Naive thymus-derived CD4-positive, alpha-beta T cell (primary cell): ENCODE results near the gene STK24. TPM values are rescaled to one million over a fixed set of nuclear protein-coding genes. Genes with fewer than 3 reads are reported as not detected.

Experiments used
- ATAC-seq: fragments of 150-1000 bp; cut with Tn5 transposase; 2 replicates; pipeline ENCODE4 v1.10.0; 2021; ENCODE audit warnings: mild to moderate bottlenecking, moderate library complexity
- CTCF ChIA-PET: fragments of 350-600 bp; sonication (Branson Sonifier 250); formaldehyde crosslinking; loops from one replicate; lab custom pipeline; 2021; ENCODE audit warnings: antibody characterized with exemption; lab: Charles Lee
- POLR2A ChIA-PET: fragments of 350-600 bp; sonication (Branson Sonifier 250); formaldehyde crosslinking; loops from one replicate; lab custom pipeline; 2021; ENCODE audit warnings: antibody characterized with exemption, inconsistent platforms; lab: Charles Lee
- DNase-seq, 9 donors: peaks; one replicate each; pipeline versions ENCODE4 v3.0.0 to v3.0.0-alpha.2; 2020 to 2022; ENCODE audit warnings: mixed read lengths in 1 of 9
- H3K27ac ChIP-seq: one replicate; pipeline ENCODE4 v1.7.0; 2013; ENCODE audit warnings: mild to moderate bottlenecking, low read depth, low read length, moderate library complexity
- H3K27me3 ChIP-seq, 2 donors: one replicate each; pipeline ENCODE4 v1.7.0; 2013; ENCODE audit warnings: low read length in 2 of 2, mild to moderate bottlenecking in 2 of 2, moderate library complexity in 2 of 2; ENCODE audit not compliant: control insufficient read depth in 2 of 2, insufficient read depth in 2 of 2
- H3K36me3 ChIP-seq, 3 experiments: 1 replicate in 2 of 3; 2 replicates in 1 of 3; pipeline ENCODE4 v1.7.0; 2013; ENCODE audit warnings: low read length in 3 of 3, mild to moderate bottlenecking in 3 of 3, moderate library complexity in 1 of 3; ENCODE audit not compliant: insufficient read depth in 3 of 3, control insufficient read depth in 2 of 3
- H3K4me1 ChIP-seq, 2 donors: one replicate each; pipeline ENCODE4 v1.7.0; 2013; ENCODE audit warnings: low read length in 2 of 2, mild to moderate bottlenecking in 2 of 2, moderate library complexity in 1 of 2; ENCODE audit not compliant: control insufficient read depth in 2 of 2, insufficient read depth in 2 of 2
- H3K4me3 ChIP-seq: 2 replicates; pipeline ENCODE4 v1.7.0; 2013; ENCODE audit warnings: mild to moderate bottlenecking, low read length
- H3K9me3 ChIP-seq, 3 experiments: 1 replicate in 2 of 3; 2 replicates in 1 of 3; pipeline ENCODE4 v1.7.0; 2013; ENCODE audit warnings: low read length in 3 of 3; ENCODE audit not compliant: control insufficient read depth in 2 of 3
- H3K27ac Mint-ChIP-seq, 9 donors: one replicate each; pipeline ENCODE4 v1.8.0; 2020 to 2022; ENCODE audit warnings: mixed read lengths in 9 of 9, mild to moderate bottlenecking in 8 of 9, moderate library complexity in 5 of 9, inconsistent platforms in 2 of 9
- H3K27me3 Mint-ChIP-seq, 5 donors: one replicate each; pipeline ENCODE4 v1.8.0; 2021 to 2022; ENCODE audit warnings: mixed read lengths in 5 of 5, mild to moderate bottlenecking in 1 of 5
- H3K36me3 Mint-ChIP-seq, 5 donors: one replicate each; pipeline ENCODE4 v1.8.0; 2020 to 2022; ENCODE audit warnings: mixed read lengths in 5 of 5, mild to moderate bottlenecking in 3 of 5, inconsistent platforms in 1 of 5
- H3K4me1 Mint-ChIP-seq, 7 donors: one replicate each; pipeline ENCODE4 v1.8.0; 2020 to 2022; ENCODE audit warnings: mixed read lengths in 7 of 7, mild to moderate bottlenecking in 3 of 7, inconsistent platforms in 1 of 7
- H3K4me3 Mint-ChIP-seq, 10 donors: one replicate each; pipeline ENCODE4 v1.8.0; 2020 to 2022; ENCODE audit warnings: mild to moderate bottlenecking in 10 of 10, mixed read lengths in 10 of 10, moderate library complexity in 6 of 10, inconsistent platforms in 2 of 10
- H3K9me3 Mint-ChIP-seq, 11 donors: one replicate each; pipeline ENCODE4 v1.8.0; 2020 to 2022; ENCODE audit warnings: mixed read lengths in 11 of 11, mild to moderate bottlenecking in 4 of 11, inconsistent platforms in 1 of 11, moderate library complexity in 1 of 11
- intact Hi-C, 2 donors: fragments of 100-400 bp; cut with micrococcal nuclease; formaldehyde crosslinking; loops; one replicate each; pipeline ENCODE4 v1.15.1; 2023
- polyA plus RNA-seq, 2 donors: library from polyadenylated mRNA; unstranded; fragments of 300-500 nt; fragmentation: Illumina TruSeq; gene quantifications; one replicate each; pipeline ENCODE4 v1.2.3, GENCODE V29; 2021
- total RNA-seq, 6 experiments: library from RNA in 5 of 6; stranded (reverse) in 5 of 6; gene quantifications; 1 replicate in 5 of 6; 2 replicates in 1 of 6; pipeline ENCODE4 v1.2.3 and lab custom pipeline; 2021 to 2026

STK24 gene
- total and polyA plus RNA-seq, 7 experiments from 2014 or later, result 29.8 to 148 (median 94.4) TPM

DNA sequence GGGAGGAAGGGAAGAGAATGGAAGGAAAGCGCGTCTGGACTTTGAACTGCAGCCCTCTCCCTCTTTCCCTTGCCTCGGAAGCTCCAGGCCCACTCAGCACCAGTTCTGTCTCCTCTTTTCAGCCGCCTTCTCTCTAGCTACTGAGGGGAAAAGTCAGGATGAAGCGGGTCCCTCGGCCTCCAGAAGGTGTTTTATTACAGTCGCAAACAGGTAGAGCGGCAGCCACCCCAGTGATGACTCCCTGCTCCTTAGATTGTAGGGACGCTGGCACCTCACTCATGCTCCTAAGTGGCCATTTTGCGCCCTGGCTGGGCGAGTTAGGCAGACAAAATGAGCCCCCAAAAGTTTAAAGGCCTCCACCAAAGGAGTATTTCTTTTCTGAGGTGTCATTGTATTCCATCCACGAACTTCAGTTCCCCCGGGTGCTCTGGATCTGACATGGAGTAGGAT is 954 bp upstream of the STK24 start:
- Mint-ChIP-seq H3K4me1 (peaks cover 29 to 46% (median 32%) of the 10 kb centered on the region in 7 donors), H3K27ac (peak overlapping the region; percentile 77 to 96 (median 91)), H3K4me3 (peak overlapping the region; percentile 49 to 89 (median 76)), H3K27me3 (no peaks in the 10 kb centered on the region), H3K36me3 (peaks cover 0 to 12% (median 0%) of the 10 kb centered on the region in 5 donors), H3K9me3 (no peaks in the 10 kb centered on the region)
- Histone ChIP-seq H3K4me3 (peak overlapping the region; percentile 29), H3K4me1 (peaks cover 19 to 28% of the 10 kb centered on the region in 2 donors), H3K27me3 (no peaks in the 10 kb centered on the region), H3K9me3 (no peaks in the 10 kb centered on the region), H3K27ac (peak overlapping the region; percentile 72), H3K36me3 (no peaks in the 10 kb centered on the region)
- intact Hi-C loops, result loop anchor here (1.0 to 10.0 kb wide), 7 partner anchors 102 to 1353 kb away; partner anchors contain the start of genes CLYBL (in 1 of the 2), FARP1 (in 1 of the 2) and MBNL2 (in 1 of the 2)
- DNase-seq, result no peak
- ChIA-PET CTCF (no interaction called here), POLR2A (interaction anchor here (0.6 to 1.9 kb wide), 8 partner anchors 11 to 1250 kb away, joined by 3 to 12 read pairs (median 4); no protein-coding TSS in a partner anchor)
- no peak for ATAC-seq

DNA sequence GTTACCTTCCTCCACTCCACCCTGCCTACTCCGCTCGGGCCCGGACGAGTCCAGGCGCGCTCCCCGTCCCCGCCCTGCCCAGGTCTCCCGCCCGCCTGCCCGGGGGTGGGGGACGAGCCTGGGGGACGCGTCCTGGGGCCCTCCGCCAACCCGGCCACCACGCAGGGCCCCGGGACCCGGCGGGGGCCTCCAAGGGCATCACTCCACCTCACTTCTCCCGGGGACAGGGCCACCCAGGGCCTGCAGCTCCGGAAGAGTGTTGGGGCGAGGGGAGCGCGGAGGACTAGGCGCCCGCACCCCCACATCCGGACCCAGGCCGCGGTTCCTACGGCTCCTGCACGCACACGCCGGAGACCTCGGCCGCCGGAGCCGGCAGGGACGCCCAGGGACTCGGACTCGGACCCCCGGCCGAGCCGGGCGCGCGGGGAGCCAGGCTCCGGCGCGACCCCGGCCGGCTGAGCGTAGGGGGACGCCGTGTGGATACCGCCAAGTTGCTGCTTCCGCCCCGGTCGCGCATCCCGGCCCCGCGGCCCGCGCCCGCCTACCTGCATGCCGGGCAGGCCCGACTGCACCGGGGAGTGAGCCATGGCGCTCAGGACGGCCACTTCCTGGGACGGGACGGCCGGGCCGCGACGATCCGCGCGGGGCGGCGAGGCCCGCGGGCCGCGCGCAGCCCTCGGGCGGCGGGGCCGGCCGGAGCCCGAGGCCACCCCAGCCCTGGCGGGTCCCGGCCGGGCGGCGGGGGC is 534 bp downstream of the STK24 start:
- H3K4me3 ChIP-seq, result peak overlapping the region; percentile 72
- no peaks in the 10 kb centered on the region for H3K27me3 Mint-ChIP-seq
- CTCF ChIA-PET, result interaction anchor here (1.3 kb wide), 1 partner anchor 131 kb away, joined by 4 read pairs; no protein-coding TSS in a partner anchor
- H3K4me1 ChIP-seq, result peaks cover 34 to 43% of the 10 kb centered on the region in 2 donors
- DNase-seq (peak in 7 of 9 donors; percentile 38 to 60 (median 58)), ATAC-seq (peak; percentile 36)
- H3K27me3 ChIP-seq, result no peaks in the 10 kb centered on the region
- peaks cover 41 to 52% (median 45%) of the 10 kb centered on the region in 7 donors for H3K4me1 Mint-ChIP-seq
- H3K36me3 Mint-ChIP-seq, result peaks cover 0 to 16% (median 0%) of the 10 kb centered on the region in 5 donors
- intact Hi-C loops, result loop anchor here (1.0 to 10.0 kb wide), 7 partner anchors 434 to 1352 kb away; partner anchors contain the start of genes CLYBL (in 1 of the 2), FARP1 (in 1 of the 2) and MBNL2 (in 1 of the 2)
- H3K36me3 ChIP-seq, result no peaks in the 10 kb centered on the region
- H3K9me3 ChIP-seq, result no peaks in the 10 kb centered on the region
- H3K9me3 Mint-ChIP-seq, result no peaks in the 10 kb centered on the region
- peak overlapping the region; percentile 85 for H3K27ac ChIP-seq
- H3K27ac Mint-ChIP-seq, result peak overlapping the region in 6 of 9 donors; percentile 84 to 96 (median 93)
- POLR2A ChIA-PET, result interaction anchor here (0.6 to 1.9 kb wide), 12 partner anchors 10 to 1143 kb away, joined by 3 to 12 read pairs (median 3); no protein-coding TSS in a partner anchor
- peak overlapping the region; percentile 84 to 99 (median 93) for H3K4me3 Mint-ChIP-seq

DNA sequence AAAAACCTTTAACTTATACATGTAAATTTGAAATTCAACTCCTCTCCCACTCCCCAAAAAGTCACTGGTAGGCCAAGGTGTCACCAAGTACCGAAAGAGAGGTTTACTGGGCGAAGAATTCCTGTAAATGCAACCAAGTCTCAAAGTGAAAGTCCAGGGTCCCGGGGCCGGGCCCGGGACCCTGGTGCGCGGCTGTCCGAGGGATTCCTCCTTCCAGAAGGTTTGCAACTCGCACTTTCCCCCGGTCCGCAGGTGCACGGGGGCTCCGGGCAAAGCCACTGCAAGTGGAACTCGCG is 1.1 kb downstream of the STK24 start:
- H3K4me3 ChIP-seq, result peak overlapping the region; percentile 72
- H3K27ac Mint-ChIP-seq, result peak overlapping the region; percentile 84 to 97 (median 93)
- no peaks in the 10 kb centered on the region for H3K9me3 ChIP-seq
- ChIA-PET CTCF (interaction anchor here (1.3 kb wide), 1 partner anchor 130 kb away, joined by 4 read pairs; no protein-coding TSS in a partner anchor), POLR2A (interaction anchor here (0.6 to 1.6 kb wide), 11 partner anchors 9 to 104 kb away, joined by 3 to 8 read pairs (median 3); no protein-coding TSS in a partner anchor)
- H3K4me1 Mint-ChIP-seq, result peaks cover 43 to 57% (median 50%) of the 10 kb centered on the region in 7 donors
- H3K27me3 ChIP-seq, result no peaks in the 10 kb centered on the region
- H3K36me3 ChIP-seq, result no peaks in the 10 kb centered on the region
- DNase-seq (no peak), ATAC-seq (no peak)
- intact Hi-C loops, result loop anchor here (1.0 to 10.0 kb wide), 14 partner anchors 12 to 1351 kb away; partner anchors contain the start of genes CLYBL (in 1 of the 2), FARP1 (in 1 of the 2) and MBNL2 (in 1 of the 2)
- peaks cover 37 to 45% of the 10 kb centered on the region in 2 donors for H3K4me1 ChIP-seq
- H3K27ac ChIP-seq, result peak overlapping the region; percentile 85
- H3K4me3 Mint-ChIP-seq, result peak overlapping the region; percentile 84 to 99 (median 93)
- H3K9me3 Mint-ChIP-seq, result no peaks in the 10 kb centered on the region
- H3K36me3 Mint-ChIP-seq, result peaks cover 0 to 16% (median 0%) of the 10 kb centered on the region in 5 donors
- no peaks in the 10 kb centered on the region for H3K27me3 Mint-ChIP-seq

DNA sequence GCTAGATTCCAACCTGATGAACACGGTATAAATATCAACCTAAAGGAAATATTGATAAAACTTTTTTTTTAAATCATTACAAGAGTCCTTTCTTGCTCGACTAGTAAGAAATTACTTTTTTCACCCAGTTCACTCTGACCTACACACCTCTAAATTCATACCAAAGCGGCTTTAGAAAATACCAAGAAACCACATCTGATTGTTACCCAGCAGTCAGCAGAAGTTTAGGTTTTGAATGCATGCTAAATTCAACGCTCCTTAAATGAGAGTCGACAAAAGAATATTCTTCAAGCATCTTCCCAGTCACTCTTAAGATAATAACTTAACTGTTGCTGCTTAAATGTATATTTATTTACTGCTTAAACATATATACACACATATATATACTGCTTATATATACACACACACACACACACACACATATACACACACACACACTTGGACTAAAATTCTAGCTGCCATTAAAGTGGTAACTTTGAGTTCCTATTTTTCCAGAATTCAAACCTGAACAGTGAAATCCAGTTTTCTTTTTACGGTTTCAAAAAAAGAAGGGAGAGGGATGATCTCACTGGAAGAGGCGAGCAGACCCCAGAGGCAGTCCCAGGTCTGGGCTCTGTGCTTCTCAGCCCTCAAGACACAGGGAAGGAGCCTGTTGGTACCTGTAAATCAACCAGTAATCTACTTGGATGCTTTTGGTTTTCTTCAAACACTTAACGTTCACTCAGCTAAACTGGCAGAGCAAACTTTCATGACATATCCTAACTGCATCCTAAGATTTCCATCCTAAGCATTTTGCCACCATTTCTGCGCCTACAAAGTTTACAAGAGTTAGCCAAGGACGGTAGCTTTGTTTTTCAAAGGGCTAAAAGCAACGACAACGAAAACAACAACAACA is 1.7 kb downstream of the STK24 start:
- Histone ChIP-seq H3K27me3 (no peaks in the 10 kb centered on the region), H3K9me3 (no peaks in the 10 kb centered on the region), H3K4me3 (peak overlapping the region; percentile 72), H3K4me1 (peaks cover 43 to 49% of the 10 kb centered on the region in 2 donors), H3K36me3 (no peaks in the 10 kb centered on the region), H3K27ac (peak overlapping the region; percentile 85)
- H3K36me3 Mint-ChIP-seq, result peaks cover 0 to 18% (median 0%) of the 10 kb centered on the region in 5 donors
- CTCF ChIA-PET, result interaction anchor here (1.3 kb wide), 1 partner anchor 130 kb away, joined by 4 read pairs; no protein-coding TSS in a partner anchor
- DNase-seq (no peak), ATAC-seq (no peak)
- POLR2A ChIA-PET, result interaction anchor here (0.6 to 1.6 kb wide), 9 partner anchors 8 to 103 kb away, joined by 3 to 8 read pairs (median 3); no protein-coding TSS in a partner anchor
- no peaks in the 10 kb centered on the region for H3K9me3 Mint-ChIP-seq
- H3K27ac Mint-ChIP-seq, result peak overlapping the region; percentile 84 to 97 (median 93)
- H3K27me3 Mint-ChIP-seq, result no peaks in the 10 kb centered on the region
- H3K4me1 Mint-ChIP-seq, result peaks cover 44 to 63% (median 56%) of the 10 kb centered on the region in 7 donors
- intact Hi-C loops, result loop anchor here (1.0 to 10.0 kb wide), 13 partner anchors 11 to 1350 kb away; partner anchors contain the start of genes CLYBL (in 1 of the 2), FARP1 (in 1 of the 2) and MBNL2 (in 1 of the 2)
- H3K4me3 Mint-ChIP-seq, result peak overlapping the region; percentile 84 to 99 (median 93)

DNA sequence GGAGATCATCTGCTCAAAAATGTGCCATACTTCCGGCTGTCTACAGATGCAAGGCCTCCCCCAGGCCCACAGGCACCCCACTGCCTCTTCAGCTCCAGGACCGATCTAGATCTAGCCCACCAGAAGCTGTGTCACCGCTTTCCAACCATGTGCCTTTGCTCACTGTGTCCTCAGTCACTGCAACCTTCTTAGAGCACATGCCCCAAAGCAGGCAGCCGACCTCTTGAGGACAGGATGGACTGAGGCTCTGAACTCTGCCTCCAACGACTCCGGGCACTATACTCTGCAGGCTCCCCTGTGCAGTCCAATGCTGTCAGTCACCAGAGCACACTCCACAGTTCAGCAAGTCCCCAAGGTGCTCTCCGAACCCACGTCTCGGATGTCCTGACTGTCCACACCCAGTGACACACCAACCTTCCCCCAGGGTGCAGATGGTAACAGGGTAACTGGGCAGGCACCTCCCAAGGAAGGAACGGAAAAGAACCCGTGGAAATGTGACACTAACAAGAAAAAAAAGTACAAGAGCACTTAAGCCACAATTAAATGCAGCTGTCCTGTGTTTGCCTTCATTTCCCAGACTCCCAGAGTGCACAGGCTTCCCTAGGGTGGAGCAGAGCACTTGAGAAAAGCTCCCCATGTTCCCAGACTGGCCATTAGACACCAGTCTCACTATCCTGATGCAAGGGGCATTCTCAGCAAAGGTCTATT is 4.8 kb downstream of the STK24 start:
- Histone ChIP-seq H3K36me3 (no peaks in the 10 kb centered on the region), H3K4me3 (peak overlapping the region; percentile 63), H3K4me1 (peaks cover 65 to 72% of the 10 kb centered on the region in 2 donors), H3K27me3 (no peaks in the 10 kb centered on the region), H3K27ac (peak overlapping the region; percentile 85), H3K9me3 (no peaks in the 10 kb centered on the region)
- ATAC-seq (no peak), DNase-seq (no peak)
- Mint-ChIP-seq H3K27ac (peak overlapping the region; percentile 84 to 98 (median 96)), H3K27me3 (no peaks in the 10 kb centered on the region), H3K4me3 (peak overlapping the region; percentile 84 to 99 (median 90)), H3K4me1 (peaks cover 71 to 86% (median 84%) of the 10 kb centered on the region in 7 donors), H3K36me3 (peaks cover 0 to 33% (median 0%) of the 10 kb centered on the region in 5 donors), H3K9me3 (no peaks in the 10 kb centered on the region)
- ChIA-PET CTCF (interaction anchor here (1.9 kb wide), 1 partner anchor 127 kb away, joined by 5 read pairs; no protein-coding TSS in a partner anchor), POLR2A (interaction anchor here (0.7 to 3.0 kb wide), 7 partner anchors 8 to 516 kb away, joined by 3 to 13 read pairs (median 5); no protein-coding TSS in a partner anchor)
- intact Hi-C loops, result loop anchor here (1.0 to 10.0 kb wide), 10 partner anchors 9 to 1347 kb away; partner anchors contain the start of genes CLYBL (in 1 of the 2) and MBNL2 (in 1 of the 2)
